ENCODE results near the gene C1orf35. TPM values are rescaled to one million over a fixed set of nuclear protein-coding genes. Genes with fewer than 3 reads are reported as not detected.

C1orf35 gene
- total and polyA plus RNA-seq, 9 of the 15 experiments (the other 6 are each of a cell fraction or from before 2014, with no cell fraction given): 3.2 to 48.7 (median 12.5) TPM

DNA sequence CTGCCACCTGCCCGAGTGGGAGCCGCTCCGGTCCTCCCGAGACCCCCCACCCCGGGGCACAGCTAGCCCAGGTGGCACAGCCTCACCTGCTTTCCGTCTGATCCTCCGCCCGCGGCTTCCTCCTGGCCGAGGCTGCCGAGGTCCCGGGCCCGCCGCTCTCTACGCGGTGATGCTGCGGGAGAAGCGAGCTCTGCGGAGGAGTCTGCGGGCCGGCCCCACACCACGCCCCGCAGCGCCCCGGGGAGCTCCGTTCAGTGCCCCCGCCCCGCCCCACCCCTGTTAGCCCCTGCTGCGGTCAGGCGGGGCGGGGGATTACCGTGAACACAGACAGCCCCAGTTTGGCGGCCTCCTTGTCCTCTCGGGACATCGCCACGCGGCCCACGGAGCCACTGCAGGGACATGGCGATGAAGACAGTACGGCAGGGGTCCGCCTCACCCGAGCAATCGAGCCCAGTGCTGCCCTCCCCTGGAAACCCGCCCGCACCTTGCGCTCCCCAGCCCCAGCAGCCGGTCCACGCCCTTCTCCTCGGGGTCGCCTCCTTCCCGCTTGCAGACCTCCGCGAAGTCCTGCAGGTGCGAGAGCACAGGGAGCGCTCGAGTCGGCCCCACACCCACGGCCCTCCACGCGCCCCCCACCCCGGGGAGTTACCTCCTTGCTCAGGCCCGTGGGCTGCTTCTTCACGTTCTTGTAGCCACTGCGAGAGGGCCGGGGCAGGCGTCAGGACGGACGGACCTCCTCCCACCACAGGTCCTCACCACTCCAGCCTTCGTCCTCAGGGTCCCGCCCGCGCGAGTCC is 933 bp downstream of the C1orf35 start (continued):
- TF ChIP-seq E2F6 (IDR thresholded peaks at IDR 0.05; ENCODE audit: borderline replicate concordance in 1 of 2, extremely low read depth in 1 of 2, insufficient read depth in 1 of 2, insufficient read length in 1 of 2, low read depth in 1 of 2, low read length in 1 of 2, poor library complexity in 1 of 2, severe bottlenecking in 1 of 2) (peak in 1 of 2 experiments; percentile 72), ZNF717 (CRISPR knock-in tag; IDR thresholded peaks at IDR 0.05) (0 out of 2 replicates have a peak, but pooled peaks have one; percentile 44), ZBTB49 (CRISPR knock-in tag; IDR thresholded peaks at IDR 0.05; ENCODE audit: borderline replicate concordance) (no peak), HNRNPLL (IDR thresholded peaks at IDR 0.05; ENCODE audit: low read depth, low read length, poor library complexity, severe bottlenecking) (peak; percentile 67), BRCA1 (IDR thresholded peaks at IDR 0.05) (no peak), BRCA1 (CRISPR knock-in tag; IDR thresholded peaks at IDR 0.05) (no peak), BCOR (IDR thresholded peaks at IDR 0.05) (no peak), GABPB1 (CRISPR knock-in tag; IDR thresholded peaks at IDR 0.05) (peak; percentile 35; the same call in 1 of the 2 replicates), TGIF2 (CRISPR knock-in tag; IDR thresholded peaks at IDR 0.05) (peak; percentile 7; the same call in 1 of the 2 replicates)
- TF ChIP-seq, protein P1, sequence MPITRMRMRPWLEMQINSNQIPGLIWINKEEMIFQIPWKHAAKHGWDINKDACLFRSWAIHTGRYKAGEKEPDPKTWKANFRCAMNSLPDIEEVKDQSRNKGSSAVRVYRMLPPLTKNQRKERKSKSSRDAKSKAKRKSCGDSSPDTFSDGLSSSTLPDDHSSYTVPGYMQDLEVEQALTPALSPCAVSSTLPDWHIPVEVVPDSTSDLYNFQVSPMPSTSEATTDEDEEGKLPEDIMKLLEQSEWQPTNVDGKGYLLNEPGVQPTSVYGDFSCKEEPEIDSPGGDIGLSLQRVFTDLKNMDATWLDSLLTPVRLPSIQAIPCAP (CRISPR knock-in tag; IDR thresholded peaks at IDR 0.05; ENCODE audit: borderline replicate concordance): no peak
- TF ChIP-seq, protein P2, sequence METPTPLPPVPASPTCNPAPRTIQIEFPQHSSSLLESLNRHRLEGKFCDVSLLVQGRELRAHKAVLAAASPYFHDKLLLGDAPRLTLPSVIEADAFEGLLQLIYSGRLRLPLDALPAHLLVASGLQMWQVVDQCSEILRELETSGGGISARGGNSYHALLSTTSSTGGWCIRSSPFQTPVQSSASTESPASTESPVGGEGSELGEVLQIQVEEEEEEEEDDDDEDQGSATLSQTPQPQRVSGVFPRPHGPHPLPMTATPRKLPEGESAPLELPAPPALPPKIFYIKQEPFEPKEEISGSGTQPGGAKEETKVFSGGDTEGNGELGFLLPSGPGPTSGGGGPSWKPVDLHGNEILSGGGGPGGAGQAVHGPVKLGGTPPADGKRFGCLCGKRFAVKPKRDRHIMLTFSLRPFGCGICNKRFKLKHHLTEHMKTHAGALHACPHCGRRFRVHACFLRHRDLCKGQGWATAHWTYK (CRISPR knock-in tag; IDR thresholded peaks at IDR 0.05): 0 out of 2 replicates have a peak, but pooled peaks have one; percentile 61
- TF ChIP-seq, protein P3, sequence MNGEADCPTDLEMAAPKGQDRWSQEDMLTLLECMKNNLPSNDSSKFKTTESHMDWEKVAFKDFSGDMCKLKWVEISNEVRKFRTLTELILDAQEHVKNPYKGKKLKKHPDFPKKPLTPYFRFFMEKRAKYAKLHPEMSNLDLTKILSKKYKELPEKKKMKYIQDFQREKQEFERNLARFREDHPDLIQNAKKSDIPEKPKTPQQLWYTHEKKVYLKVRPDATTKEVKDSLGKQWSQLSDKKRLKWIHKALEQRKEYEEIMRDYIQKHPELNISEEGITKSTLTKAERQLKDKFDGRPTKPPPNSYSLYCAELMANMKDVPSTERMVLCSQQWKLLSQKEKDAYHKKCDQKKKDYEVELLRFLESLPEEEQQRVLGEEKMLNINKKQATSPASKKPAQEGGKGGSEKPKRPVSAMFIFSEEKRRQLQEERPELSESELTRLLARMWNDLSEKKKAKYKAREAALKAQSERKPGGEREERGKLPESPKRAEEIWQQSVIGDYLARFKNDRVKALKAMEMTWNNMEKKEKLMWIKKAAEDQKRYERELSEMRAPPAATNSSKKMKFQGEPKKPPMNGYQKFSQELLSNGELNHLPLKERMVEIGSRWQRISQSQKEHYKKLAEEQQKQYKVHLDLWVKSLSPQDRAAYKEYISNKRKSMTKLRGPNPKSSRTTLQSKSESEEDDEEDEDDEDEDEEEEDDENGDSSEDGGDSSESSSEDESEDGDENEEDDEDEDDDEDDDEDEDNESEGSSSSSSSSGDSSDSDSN (IDR thresholded peaks at IDR 0.05; ENCODE audit: borderline replicate concordance in 1 of 2, low read depth in 2 of 2, low read length in 2 of 2): peak; percentile 44 to 68; a peak in 2 of 4 replicates
- TF ChIP-seq, protein P4, sequence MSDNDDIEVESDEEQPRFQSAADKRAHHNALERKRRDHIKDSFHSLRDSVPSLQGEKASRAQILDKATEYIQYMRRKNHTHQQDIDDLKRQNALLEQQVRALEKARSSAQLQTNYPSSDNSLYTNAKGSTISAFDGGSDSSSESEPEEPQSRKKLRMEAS (CRISPR knock-in tag; IDR thresholded peaks at IDR 0.05): peak; percentile 54
- TF ChIP-seq, protein P5, sequence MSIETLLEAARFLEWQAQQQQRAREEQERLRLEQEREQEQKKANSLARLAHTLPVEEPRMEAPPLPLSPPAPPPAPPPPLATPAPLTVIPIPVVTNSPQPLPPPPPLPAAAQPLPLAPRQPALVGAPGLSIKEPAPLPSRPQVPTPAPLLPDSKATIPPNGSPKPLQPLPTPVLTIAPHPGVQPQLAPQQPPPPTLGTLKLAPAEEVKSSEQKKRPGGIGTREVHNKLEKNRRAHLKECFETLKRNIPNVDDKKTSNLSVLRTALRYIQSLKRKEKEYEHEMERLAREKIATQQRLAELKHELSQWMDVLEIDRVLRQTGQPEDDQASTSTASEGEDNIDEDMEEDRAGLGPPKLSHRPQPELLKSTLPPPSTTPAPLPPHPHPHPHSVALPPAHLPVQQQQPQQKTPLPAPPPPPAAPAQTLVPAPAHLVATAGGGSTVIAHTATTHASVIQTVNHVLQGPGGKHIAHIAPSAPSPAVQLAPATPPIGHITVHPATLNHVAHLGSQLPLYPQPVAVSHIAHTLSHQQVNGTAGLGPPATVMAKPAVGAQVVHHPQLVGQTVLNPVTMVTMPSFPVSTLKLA (conservative IDR thresholded peaks at IDR 0.05): peak; percentile 9 to 18; a peak in 2 of 4 replicates
